ENCODE measurements around the gene ZBTB47.
A peak's percentile ranks its signal among the peaks of the same experiment; 100 is the strongest.

Gene ZBTB47

DNA sequence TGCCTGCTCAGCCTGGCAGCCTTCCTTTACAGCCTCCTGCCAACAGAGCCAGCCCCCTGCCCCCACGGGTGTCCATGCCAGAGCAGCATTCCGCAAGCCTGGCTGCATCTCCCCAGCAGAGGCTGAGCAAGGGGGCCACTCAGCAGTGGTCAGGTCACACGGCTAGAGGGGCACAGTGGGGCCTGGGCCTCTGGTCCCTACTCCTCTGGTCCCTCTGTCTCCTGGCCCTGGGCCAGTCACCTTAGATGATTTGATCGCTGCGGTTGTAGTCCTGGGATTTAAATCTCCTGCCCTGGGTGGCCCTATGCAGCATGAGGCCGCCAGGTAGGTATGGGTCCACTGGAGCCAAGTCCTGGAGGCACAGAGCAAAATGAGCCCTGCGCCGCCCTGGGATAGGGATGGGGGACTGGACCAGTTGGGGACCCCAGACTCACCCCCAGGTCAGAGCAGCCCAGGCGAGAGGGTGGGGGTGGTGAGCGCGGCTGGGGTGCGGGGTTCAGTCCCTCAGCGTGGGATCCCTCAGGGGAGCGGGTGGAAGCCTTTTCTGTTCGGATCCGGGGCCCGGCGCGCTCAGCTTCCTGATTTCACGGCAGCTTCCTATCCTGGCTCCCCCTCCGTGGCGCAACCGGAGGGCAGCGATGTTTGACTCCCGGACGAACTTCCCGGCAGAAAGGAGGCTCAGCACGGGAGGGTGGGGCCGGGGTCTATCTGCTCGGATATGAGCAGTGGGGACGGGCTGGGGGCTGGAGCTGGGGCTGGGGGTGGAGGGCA, at the start of gene ZBTB47:
ZBTB47 (plus strand) TSS at position 138 of the 771 bp plus-strand sequence. CDS start 4,659 bp downstream, outside the sequence.
- Mint-ChIP-seq H3K4me3 (peak within 1 kb of the TSS; percentile 78), H3K36me3 (peaks cover 8% of the 10 kb centered on the region), H3K4me1 (peaks cover 23% of the 10 kb centered on the region), H3K27me3 (peaks cover 31% of the 10 kb centered on the region), H3K27ac (peak within 1 kb of the TSS; percentile 52), H3K9me3 (no peaks in the 10 kb centered on the region)
- DNase-seq = peak; percentile 43
- CTCF ChIA-PET = interaction anchor here (1.0 to 1.4 kb wide), 3 partner anchors 12 to 92 kb away, joined by 3 to 5 read pairs (median 3); no protein-coding TSS in a partner anchor

DNA sequence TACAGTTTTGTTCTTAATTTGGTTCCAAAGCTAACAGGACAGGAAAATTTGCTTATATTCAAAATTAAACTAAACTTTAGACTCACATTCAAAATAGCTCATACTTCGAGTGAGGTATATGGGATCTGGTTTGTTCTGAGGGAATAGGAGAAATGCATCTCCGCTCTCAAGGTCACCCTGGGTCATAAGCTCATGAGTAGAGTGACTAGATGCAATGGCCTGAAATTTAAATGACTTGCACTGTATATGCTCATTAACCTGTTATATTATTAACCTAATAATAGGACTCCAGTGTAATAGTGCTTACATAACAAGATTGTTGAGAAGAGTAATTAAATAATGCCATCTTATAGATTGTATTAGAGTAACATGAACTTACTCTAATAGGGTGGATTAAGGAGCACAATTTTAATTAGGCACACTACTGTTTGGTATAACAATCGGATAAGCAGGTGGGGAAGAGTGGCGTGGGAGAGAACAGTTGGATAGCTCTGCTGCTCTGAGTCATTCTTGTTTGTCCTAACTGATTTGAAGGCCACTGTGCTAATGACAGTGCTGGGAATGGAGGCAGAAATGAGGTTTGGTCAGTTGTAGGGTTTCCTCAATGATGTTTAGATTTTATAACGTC, 47.8 kb upstream of the ZBTB47 start:
- CTCF ChIA-PET = no interaction called here
- Mint-ChIP-seq H3K4me1 (peaks cover 61% of the 10 kb centered on the region), H3K27ac (no peak overlapping the region), H3K4me3 (no peak overlapping the region), H3K36me3 (peaks cover 54% of the 10 kb centered on the region), H3K27me3 (no peaks in the 10 kb centered on the region), H3K9me3 (peaks cover 3% of the 10 kb centered on the region)
- no peak for DNase-seq

DNA sequence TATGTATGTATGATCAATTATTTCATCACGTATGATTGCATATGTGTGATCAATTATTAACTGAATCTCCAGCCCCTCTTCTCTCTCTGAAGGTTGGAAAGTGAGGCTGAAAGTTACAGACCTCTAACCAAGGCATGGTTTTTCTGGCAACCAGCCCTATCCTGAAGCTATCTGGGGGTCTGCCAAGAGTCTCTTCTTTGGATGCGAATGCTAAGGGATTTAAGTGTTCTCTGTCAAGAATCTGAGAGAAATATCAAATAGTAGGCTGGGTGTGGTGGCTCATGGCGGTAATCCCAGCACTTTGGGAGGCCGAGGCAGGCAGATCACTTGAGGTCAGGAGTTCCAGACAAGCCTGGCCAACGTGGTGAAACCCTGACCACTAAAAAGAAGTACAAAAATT, 44.9 kb upstream of the ZBTB47 start:
- Mint-ChIP-seq H3K27ac (peak overlapping the region; percentile 52), H3K4me3 (no peak overlapping the region), H3K27me3 (no peaks in the 10 kb centered on the region), H3K9me3 (peaks cover 3% of the 10 kb centered on the region), H3K36me3 (peaks cover 49% of the 10 kb centered on the region), H3K4me1 (peaks cover 66% of the 10 kb centered on the region)
- CTCF ChIA-PET = no interaction called here
- no peak for DNase-seq

DNA sequence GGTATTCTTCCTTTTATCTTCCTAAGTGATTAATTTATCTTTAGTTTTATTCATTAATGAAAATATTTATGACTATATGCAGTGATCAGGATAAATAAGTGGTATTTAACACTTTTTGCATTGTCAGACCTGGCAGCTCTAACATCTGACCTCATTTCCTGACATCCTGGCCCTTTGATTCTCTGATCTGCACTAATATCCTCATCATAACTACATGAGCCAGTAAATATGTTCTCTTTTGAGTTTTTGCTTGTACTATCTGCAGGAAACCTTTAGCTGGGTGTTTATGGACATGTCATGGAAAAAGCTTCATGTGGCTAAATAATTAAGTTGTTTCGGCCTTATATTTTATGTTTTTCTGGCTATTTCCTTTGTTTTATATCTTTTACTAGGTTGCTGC, 42.5 kb upstream of the ZBTB47 start:
- H3K4me3 Mint-ChIP-seq = no peak overlapping the region
- H3K27me3 Mint-ChIP-seq = no peaks in the 10 kb centered on the region
- H3K9me3 Mint-ChIP-seq = no peaks in the 10 kb centered on the region
- CTCF ChIA-PET = interaction anchor here (1.1 to 1.7 kb wide), 2 partner anchors 9 to 20 kb away, joined by 3 to 4 read pairs; partner anchors contain the start of gene SS18L2
- H3K27ac Mint-ChIP-seq = peak overlapping the region; percentile 24
- DNase-seq = no peak
- peaks cover 52% of the 10 kb centered on the region for H3K4me1 Mint-ChIP-seq
- H3K36me3 Mint-ChIP-seq = peaks cover 36% of the 10 kb centered on the region

DNA sequence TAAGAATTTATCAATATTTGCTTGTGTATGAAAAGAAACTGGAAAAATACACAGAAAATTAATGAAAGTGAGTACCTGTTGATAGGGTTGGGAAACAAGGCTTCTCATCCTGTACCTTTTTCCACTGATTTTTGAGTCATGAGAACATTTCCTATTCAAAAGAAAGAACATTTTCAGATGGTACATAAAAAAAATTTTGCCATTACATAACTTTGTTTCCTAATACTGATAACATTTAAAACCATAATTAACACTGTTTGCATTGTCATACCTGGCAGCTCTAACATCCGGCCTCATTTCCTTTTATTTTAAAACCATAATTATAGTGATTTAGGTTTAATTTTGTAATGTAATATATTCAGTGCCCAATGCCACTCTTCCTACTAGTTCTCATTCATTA, 41.3 kb upstream of the ZBTB47 start:
- Mint-ChIP-seq H3K9me3 (no peaks in the 10 kb centered on the region), H3K27ac (peak overlapping the region; percentile 7), H3K4me3 (no peak overlapping the region), H3K36me3 (peaks cover 35% of the 10 kb centered on the region), H3K4me1 (peaks cover 49% of the 10 kb centered on the region), H3K27me3 (no peaks in the 10 kb centered on the region)
- CTCF ChIA-PET = interaction anchor here (0.9 to 2.7 kb wide), 5 partner anchors 9 to 27 kb away, joined by 3 to 20 read pairs (median 10); partner anchors contain the start of gene NKTR
- DNase-seq = no peak

DNA sequence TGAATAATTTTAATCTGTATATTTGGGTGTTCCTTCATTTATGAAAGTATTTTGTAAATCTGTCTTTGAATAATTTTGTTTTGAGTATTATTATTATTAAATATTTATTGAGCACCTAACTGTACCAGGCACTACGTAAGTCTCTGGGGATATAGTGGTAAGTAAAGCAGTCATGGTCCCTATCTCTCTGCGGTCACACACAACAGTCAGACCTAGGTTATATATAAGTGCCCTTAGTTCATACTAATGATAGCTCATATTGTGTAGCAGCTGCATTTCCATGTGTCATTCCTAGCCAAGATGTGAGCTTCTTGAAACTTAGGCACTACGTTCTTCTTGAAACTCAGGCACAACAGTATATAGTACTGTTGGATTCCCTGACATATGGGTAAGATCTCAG, 40.6 kb upstream of the ZBTB47 start:
- no peaks in the 10 kb centered on the region for H3K9me3 Mint-ChIP-seq
- H3K27me3 Mint-ChIP-seq = no peaks in the 10 kb centered on the region
- H3K27ac Mint-ChIP-seq = no peak overlapping the region
- H3K4me3 Mint-ChIP-seq = no peak overlapping the region
- DNase-seq = no peak
- peaks cover 44% of the 10 kb centered on the region for H3K4me1 Mint-ChIP-seq
- H3K36me3 Mint-ChIP-seq = peaks cover 32% of the 10 kb centered on the region
- CTCF ChIA-PET = interaction anchor here (0.9 to 2.7 kb wide), 8 partner anchors 10 to 111 kb away, joined by 3 to 20 read pairs (median 4); partner anchors contain the start of genes NKTR and VIPR1

DNA sequence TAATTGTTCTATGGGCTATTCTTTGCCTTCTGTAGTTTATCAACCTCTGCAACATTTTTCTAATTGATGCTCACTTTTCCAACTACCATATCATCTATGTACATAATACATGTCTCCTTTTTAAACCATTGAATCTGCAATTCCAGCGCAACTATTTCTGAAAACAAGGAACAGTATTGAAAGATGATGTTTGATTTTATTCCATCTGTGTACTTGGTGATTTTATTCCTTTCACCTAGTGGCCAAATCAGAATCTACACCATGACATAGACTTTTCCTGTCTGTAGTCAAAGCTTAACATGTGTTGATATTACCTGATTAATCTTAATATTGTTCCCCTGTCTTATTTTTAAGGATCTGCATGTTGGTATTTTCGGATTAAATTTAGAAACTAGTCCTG, 40.0 kb upstream of the ZBTB47 start:
- H3K4me1 Mint-ChIP-seq = peaks cover 44% of the 10 kb centered on the region

DNA sequence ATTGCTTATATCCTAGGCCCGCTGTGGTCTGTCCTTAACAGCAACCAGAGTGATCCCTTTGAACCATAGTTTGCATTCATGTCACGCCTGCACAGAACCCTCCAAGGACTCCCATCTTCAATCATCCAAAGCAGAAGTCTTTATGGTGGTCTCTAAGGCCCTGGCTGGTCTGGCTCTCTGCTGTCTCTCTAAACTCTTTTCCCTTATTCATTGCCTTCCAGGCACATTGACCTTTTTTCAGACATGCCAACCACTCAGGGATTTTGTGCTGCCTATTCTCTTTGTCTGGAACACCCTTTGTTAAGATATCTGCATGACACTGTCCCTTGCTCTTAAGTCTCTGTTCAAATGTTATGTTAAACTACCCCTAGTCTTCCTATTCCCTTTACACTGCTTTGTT, 21.9 kb upstream of the ZBTB47 start:
- Mint-ChIP-seq H3K9me3 (no peaks in the 10 kb centered on the region), H3K4me3 (no peak overlapping the region), H3K36me3 (peaks cover 43% of the 10 kb centered on the region), H3K27ac (no peak overlapping the region), H3K27me3 (no peaks in the 10 kb centered on the region), H3K4me1 (peaks cover 8% of the 10 kb centered on the region)
- CTCF ChIA-PET = no interaction called here
- DNase-seq = no peak

More for the DNA sequence above, 40.0 kb upstream of the ZBTB47 start:
- DNase-seq = no peak
- CTCF ChIA-PET = interaction anchor here (0.8 to 2.7 kb wide), 9 partner anchors 11 to 111 kb away, joined by 3 to 20 read pairs (median 3); partner anchors contain the start of genes NKTR and VIPR1
- no peaks in the 10 kb centered on the region for H3K9me3 Mint-ChIP-seq
- peak overlapping the region; percentile 1 for H3K27ac Mint-ChIP-seq
- H3K27me3 Mint-ChIP-seq = no peaks in the 10 kb centered on the region
- no peak overlapping the region for H3K4me3 Mint-ChIP-seq
- H3K36me3 Mint-ChIP-seq = peaks cover 29% of the 10 kb centered on the region

DNA sequence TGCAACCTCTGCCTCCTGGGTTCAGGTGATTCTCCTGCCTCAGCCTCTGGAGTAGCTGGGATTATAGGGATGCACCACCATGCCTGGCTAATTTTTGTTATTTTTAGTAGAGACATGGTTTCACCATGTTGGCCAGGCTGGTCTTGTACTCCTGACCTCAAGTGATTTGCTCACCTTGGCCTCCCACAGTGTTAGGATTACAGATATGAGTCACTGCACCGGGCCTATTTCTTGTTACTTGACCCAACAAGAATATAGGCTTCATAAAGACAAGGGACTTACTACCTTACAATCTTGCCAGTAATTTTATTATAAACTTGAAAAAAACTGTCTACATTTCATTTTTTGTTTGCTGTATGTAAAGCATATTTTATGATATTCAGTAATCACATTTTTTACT, 21.4 kb upstream of the ZBTB47 start:
- Mint-ChIP-seq H3K9me3 (no peaks in the 10 kb centered on the region), H3K27me3 (no peaks in the 10 kb centered on the region), H3K36me3 (peaks cover 40% of the 10 kb centered on the region), H3K4me1 (peaks cover 8% of the 10 kb centered on the region), H3K4me3 (no peak overlapping the region), H3K27ac (no peak overlapping the region)
- CTCF ChIA-PET = no interaction called here
- no peak for DNase-seq

DNA sequence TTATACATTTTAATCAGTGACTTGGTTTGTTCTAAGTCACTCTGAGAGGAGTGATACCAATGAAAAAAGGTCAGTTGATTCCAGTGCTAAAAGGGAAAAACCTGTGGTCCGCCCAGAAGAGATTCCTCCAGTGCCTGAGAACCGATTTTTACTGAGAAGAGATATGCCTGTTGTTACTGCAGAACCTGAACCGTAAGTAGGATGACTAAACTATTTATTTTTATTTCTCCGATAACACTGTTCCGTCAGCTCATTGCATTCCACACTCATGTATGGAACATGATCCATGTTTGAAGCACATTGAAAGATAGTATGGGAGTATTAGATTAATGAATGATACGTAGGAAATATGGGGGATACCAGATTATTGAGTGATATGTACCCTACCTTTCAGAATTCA, 20.0 kb upstream of the ZBTB47 start:
- no peak overlapping the region for H3K27ac Mint-ChIP-seq
- peaks cover 8% of the 10 kb centered on the region for H3K4me1 Mint-ChIP-seq
- H3K4me3 Mint-ChIP-seq = no peak overlapping the region
- no peaks in the 10 kb centered on the region for H3K9me3 Mint-ChIP-seq
- no peaks in the 10 kb centered on the region for H3K27me3 Mint-ChIP-seq
- no peak for DNase-seq
- CTCF ChIA-PET = no interaction called here
- peaks cover 37% of the 10 kb centered on the region for H3K36me3 Mint-ChIP-seq

DNA sequence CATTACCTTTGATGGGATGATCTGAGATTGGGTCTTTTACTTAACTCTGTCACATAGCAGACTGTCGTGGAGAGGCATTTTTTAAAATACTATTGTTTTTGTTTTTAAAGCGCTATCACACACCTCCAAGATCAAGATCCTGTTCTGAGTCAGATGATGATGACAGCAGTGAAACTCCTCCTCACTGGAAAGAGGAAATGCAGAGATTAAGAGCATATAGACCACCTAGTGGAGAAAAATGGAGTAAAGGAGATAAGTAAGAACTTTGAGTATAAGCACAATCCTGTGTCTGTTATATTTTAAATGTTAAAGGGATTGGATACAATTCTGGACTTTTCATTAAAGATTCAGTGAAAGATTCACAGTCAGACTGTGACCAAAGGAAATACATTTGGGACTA, 18.4 kb upstream of the ZBTB47 start:
- H3K9me3 Mint-ChIP-seq = no peaks in the 10 kb centered on the region
- H3K4me1 Mint-ChIP-seq = peaks cover 8% of the 10 kb centered on the region
- no peak for DNase-seq
- peak overlapping the region; percentile 7 for H3K27ac Mint-ChIP-seq
- H3K27me3 Mint-ChIP-seq = no peaks in the 10 kb centered on the region
- H3K4me3 Mint-ChIP-seq = no peak overlapping the region
- CTCF ChIA-PET = interaction anchor here (1.6 kb wide), 1 partner anchor 18 kb away, joined by 5 read pairs; no protein-coding TSS in a partner anchor
- H3K36me3 Mint-ChIP-seq = peaks cover 30% of the 10 kb centered on the region

DNA sequence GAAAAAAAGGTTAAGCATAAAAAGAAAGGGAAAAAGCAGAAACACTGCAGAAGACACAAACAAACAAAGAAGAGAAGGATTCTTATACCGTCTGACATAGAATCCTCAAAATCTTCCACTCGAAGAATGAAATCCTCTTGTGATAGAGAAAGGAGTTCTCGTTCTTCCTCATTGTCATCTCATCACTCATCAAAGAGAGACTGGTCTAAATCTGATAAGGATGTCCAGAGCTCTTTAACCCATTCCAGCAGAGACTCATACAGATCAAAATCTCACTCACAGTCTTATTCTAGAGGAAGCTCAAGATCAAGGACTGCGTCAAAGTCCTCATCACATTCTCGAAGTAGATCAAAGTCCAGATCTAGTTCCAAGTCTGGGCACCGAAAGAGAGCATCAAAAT, 16.5 kb upstream of the ZBTB47 start:
- H3K4me1 Mint-ChIP-seq = peaks cover 18% of the 10 kb centered on the region
- CTCF ChIA-PET = interaction anchor here (0.7 to 2.5 kb wide), 6 partner anchors 11 to 107 kb away, joined by 3 to 13 read pairs (median 6); partner anchors contain the start of genes NKTR and SEC22C
- peaks cover 27% of the 10 kb centered on the region for H3K36me3 Mint-ChIP-seq
- no peaks in the 10 kb centered on the region for H3K27me3 Mint-ChIP-seq
- no peak overlapping the region for H3K27ac Mint-ChIP-seq
- H3K9me3 Mint-ChIP-seq = no peaks in the 10 kb centered on the region
- H3K4me3 Mint-ChIP-seq = no peak overlapping the region
- no peak for DNase-seq

DNA sequence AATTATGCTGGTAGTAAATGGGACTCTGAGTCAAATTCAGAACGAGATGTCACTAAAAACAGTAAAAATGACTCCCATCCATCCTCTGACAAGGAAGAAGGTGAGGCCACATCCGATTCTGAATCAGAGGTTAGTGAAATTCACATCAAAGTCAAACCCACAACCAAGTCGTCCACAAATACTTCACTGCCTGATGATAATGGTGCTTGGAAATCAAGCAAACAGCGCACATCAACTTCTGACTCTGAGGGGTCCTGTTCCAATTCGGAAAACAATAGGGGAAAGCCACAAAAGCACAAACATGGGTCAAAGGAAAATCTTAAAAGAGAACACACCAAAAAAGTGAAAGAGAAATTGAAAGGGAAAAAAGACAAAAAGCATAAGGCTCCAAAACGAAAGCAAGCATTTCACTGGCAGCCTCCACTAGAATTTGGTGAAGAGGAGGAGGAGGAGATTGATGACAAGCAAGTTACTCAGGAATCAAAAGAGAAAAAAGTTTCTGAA, 15.1 kb upstream of the ZBTB47 start:
- CTCF ChIA-PET = no interaction called here
- no peaks in the 10 kb centered on the region for H3K27me3 Mint-ChIP-seq
- H3K4me3 Mint-ChIP-seq = no peak overlapping the region
- H3K9me3 Mint-ChIP-seq = no peaks in the 10 kb centered on the region
- H3K4me1 Mint-ChIP-seq = peaks cover 20% of the 10 kb centered on the region
- H3K36me3 Mint-ChIP-seq = peaks cover 37% of the 10 kb centered on the region
- DNase-seq = peak; percentile 62
- no peak overlapping the region for H3K27ac Mint-ChIP-seq

DNA sequence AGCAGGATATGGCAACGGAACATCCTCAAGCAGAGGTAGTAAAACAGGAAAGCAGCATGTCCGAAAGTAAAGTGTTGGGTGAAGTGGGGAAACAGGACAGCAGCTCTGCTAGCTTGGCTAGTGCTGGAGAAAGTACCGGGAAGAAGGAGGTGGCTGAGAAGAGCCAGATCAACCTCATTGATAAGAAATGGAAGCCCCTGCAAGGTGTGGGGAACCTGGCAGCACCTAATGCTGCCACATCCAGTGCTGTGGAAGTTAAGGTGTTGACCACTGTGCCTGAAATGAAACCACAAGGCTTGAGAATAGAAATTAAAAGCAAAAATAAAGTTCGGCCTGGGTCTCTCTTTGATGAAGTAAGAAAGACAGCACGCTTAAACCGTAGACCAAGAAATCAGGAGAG, 14.3 kb upstream of the ZBTB47 start:
- CTCF ChIA-PET = interaction anchor here (0.8 kb wide), 1 partner anchor 27 kb away, joined by 4 read pairs; no protein-coding TSS in a partner anchor
- H3K36me3 Mint-ChIP-seq = peaks cover 34% of the 10 kb centered on the region

More for the DNA sequence above, 14.3 kb upstream of the ZBTB47 start:
- DNase-seq = no peak
- Mint-ChIP-seq H3K4me1 (peaks cover 20% of the 10 kb centered on the region), H3K4me3 (no peak overlapping the region), H3K9me3 (no peaks in the 10 kb centered on the region), H3K27ac (no peak overlapping the region), H3K27me3 (no peaks in the 10 kb centered on the region)
